NK-92 (cell line): ENCODE results near the gene CAMP.
"Not testable (repeated sequence)": the region's sequence is repeated elsewhere in the genome, so short reads cannot be mapped to it uniquely, and the experiment has no call there.

ENCODE experiments used
- DNase-seq: peaks from one replicate; lab custom pipeline; 2025; ENCODE audit not compliant: unreplicated experiment; lab: John Stamatoyannopoulos, UW

The CAMP gene

DNA sequence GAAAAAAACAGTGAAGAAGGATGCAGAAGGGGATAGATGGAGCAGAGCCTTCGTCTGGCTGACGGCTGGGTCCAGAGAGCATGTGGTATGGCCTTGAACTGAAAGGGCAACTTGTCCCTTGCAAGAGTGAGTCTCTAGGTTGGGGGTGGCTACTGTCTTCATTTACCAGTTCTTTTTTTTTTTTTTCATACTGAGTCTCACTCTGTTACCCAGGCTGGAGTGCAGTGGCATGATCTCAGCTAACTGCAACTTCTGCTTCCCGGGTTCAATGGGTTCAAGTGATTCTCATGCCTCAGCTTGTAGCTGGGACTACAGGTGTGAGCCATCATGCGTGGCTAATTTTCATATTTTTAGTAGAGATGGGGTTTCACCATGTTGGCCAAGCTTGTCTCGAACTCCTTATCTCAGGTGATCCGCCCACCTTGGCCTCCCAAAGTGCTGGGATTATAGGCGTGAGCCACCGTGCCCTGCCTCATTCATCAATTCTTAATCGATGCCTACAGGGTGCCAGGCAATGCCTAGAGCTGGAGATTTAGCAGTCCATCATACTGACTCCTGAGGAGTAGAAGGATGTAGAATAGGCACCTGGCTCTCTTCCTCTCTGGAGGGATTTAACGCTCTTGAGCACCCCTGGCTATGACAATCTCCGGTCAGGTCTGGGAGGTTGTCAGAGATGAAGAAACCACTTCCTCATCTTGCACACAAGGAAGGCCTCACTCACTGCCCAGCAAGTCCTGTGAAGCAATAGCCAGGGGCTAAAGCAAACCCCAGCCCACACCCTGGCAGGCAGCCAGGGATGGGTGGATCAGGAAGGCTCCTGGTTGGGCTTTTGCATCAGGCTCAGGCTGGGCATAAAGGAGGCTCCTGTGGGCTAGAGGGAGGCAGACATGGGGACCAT lies at the start of gene CAMP:
TSS of gene CAMP (plus strand) at position 880 of the 898 bp plus-strand sequence. CDS start at position 897, 17 bp downstream.
- DNase-seq: no peak

GRCh38 chr3:48178072-48178471 lies 45.2 kb upstream of the CAMP start:
- DNase-seq: no peak

GRCh38 chr3:48180021-48180420 lies 43.3 kb upstream of the CAMP start:
- no peak for DNase-seq

DNA sequence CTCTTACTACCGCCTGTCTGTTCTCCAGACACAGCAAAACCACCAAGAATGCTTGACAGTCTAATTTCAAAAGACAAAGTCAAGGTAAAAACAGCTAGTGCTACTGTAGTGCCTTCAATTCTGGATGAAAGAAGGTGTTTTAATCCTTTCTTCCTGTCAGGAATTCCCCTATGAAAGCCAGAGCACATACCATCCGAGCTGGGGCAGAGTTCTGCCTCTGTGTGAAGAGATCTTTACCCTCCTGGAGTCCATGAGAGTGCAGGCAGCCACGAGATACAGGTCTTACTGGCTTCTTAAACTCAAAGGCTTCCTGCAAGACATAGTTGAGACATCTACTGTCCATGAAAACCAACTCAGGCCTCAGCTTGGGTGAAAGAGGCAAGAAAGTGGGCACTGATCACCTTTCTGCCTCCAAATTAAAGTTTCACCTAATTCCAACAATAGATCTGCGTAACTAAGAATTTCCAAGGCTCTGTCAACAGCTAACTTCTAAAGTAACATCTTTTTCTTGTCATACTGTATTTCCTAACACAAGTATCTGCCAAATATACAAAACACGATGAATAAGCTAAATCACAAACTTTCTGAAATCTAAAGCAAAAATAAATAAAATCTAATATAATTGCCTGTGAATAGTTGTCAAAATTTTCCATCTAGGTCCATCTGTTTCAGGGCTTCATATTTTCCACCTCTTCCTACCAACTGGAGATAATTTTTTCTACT lies 42.6 kb upstream of the CAMP start:
- DNase-seq: no peak

DNA sequence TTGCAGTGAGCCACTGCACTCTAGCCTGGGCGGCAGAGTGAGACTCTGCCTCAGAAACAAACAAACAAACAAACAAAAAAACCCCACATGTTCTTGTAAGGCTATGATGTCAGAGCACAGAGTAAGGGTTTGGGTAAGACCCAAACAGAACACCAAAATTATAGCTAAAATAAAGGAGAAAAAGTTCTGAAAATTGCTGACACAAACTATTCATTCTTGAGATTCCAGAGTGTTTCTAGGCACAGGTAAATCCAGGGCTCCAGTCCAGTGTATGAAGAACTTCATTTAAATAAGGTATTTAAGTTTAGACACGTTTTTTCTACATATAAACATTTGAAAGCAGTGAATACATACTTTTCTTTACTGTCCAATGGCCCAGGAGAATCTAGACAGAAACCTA lies 39.0 kb upstream of the CAMP start:
- no peak for DNase-seq

- DNase-seq: no peak
These were observed 38.2 kb upstream of the CAMP start for GRCh38 chr3:48185129-48185528.

- DNase-seq: no peak
These were observed 36.5 kb upstream of the CAMP start for GRCh38 chr3:48186631-48187300.

DNA sequence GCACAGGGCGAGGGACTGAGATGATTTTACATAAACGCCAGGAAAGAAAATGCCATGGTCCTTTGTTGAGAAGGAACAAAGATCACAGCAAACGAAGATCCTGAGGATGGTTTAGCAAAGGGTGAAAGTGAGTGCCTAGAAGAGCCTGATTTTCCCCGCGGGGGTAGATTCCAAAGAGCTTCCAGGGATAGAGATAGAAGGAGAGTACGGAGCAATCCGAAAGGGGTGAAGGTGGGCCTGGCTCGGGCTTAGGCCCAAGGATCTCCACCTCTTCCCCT lies 36.1 kb upstream of the CAMP start:
- no peak for DNase-seq

DNA sequence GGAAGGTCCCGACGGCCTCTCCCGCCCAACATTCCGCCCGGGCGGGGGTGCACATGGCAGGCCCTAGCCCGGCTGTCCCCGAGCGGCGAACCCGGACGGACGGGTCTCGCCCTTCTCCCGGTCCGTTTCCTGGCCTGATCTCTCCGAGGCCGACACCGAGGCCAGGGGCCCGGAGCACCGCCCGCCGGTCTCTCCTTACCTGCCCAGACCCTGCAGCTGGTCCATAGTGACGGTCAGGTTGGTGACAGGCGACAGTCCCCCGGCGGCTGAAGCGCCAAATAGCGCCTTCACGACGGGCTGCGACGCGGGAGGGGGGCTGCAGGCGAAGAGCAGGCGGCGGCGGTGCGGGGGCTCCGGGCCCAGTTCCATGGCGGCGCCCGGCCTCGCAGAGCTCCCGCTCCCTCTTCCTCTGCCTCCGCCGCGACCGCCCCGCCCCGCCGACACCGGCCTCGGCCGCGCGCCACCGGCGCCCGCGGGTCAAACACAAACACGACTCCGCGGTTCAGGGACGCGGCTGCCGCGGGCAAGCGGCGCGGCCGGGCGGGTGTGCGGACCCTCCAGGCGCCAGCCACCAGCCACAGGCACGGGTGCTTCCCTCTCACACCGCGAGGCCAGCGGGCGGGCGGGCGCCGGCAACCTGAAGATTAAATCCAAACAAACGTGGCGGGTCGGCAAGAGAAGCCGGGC lies 35.6 kb upstream of the CAMP start:
- no peak for DNase-seq

- peak; percentile 44 for DNase-seq
These were observed 34.8 kb upstream of the CAMP start, which contains the start of gene CDC25A for GRCh38 chr3:48188266-48189201. CDC25A (minus strand) TSS chr3:48188417; CDS start chr3:48187947, 470 bp downstream.

DNA sequence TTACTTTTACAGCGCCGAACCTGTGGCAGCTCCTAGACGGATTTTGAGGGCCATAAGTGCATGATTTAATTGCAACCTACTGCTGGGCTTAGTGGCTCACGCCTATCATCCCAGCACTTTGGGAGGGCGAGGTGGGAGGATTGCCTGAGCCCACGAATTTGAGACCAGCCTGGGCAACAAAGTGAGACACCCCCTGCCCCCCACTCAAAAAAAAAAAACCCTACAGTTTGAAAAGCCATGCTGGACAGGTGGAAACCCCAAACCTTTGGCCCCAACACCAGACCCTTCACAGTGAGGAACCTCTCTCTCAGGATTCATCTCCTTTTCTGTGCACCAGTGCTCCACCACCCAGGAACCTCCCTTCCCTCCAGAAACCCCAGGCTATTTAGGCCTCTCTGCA lies 34.0 kb upstream of the CAMP start:
- no peak for DNase-seq

- DNase-seq: no peak
These were observed 32.4 kb upstream of the CAMP start for GRCh38 chr3:48190911-48191310.

DNA sequence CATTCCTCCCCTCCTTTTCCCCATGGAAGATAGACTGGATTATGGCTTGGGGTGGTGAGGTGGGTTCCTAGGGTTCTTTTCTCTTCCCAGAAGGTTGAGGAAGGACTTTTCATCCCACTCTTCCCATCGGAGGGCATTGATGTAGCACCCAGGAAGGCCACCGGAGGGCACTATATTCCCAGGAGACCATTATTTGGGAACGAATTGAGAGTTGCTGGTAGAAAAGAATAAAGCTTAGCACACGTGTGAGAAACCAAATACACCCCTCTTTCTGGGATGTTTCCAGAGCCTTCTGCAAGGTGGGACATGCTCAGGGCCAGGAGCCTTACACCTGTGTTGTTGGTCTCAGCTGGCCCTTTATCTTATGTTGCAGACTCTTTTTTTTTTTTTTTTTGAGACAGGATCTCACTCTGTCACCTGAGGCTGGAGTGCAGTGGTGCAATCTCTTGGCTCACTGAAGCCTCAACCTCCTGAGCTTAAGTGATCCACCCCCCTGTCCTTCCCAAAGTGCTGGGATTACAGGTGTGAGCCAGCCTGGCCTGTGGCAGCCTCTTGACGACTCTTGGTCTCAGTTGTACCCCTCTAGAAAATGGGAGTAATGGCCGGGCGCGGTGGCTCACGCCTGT lies 28.7 kb upstream of the CAMP start:
- DNase-seq: no peak

GRCh38 chr3:48196611-48197010 lies 26.7 kb upstream of the CAMP start:
- DNase-seq: no peak

GRCh38 chr3:48199117-48199516 lies 24.2 kb upstream of the CAMP start:
- DNase-seq: no peak

GRCh38 chr3:48202632-48203031 lies 20.7 kb upstream of the CAMP start:
- no peak for DNase-seq

DNA sequence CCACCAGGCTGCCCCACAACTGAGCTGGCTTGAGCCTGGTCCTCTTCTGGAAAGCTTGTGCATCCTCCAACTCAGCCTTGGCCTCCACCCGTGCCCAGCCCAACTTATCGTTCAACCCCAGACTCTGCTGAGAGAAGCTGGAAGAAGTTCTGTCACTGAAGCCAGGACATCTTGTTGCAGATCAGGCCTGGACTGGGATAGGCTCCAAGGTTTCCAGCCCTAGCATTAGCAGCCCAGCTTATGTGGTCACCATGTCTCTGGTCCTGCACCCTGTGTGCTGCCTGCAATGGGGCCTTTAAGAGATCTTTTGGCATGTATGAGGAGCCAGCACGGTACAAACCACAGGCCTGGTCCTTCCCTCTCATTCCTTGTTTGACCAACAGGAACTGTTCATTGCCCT lies 15.2 kb upstream of the CAMP start:
- no peak for DNase-seq

DNA sequence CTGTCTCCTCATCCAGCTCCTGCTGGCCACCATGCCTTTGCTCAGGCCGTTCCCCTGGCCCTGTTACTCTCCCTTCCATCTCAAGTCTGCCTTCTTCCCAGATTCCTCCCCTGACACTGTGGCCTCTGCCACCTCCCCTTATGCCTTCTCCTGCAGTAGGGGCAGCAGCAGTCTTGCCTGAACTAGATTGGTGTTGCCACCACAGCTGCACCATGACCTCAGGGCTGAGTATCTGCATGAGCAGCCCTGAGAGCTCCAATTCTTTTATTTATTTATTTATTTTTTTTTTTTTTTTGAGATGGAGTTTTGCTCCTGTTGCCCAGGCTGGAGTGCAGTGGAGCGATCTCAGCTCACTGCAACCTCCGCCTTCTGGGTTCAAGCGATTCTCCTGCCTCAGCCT lies 13.8 kb upstream of the CAMP start:
- DNase-seq: no peak

DNA sequence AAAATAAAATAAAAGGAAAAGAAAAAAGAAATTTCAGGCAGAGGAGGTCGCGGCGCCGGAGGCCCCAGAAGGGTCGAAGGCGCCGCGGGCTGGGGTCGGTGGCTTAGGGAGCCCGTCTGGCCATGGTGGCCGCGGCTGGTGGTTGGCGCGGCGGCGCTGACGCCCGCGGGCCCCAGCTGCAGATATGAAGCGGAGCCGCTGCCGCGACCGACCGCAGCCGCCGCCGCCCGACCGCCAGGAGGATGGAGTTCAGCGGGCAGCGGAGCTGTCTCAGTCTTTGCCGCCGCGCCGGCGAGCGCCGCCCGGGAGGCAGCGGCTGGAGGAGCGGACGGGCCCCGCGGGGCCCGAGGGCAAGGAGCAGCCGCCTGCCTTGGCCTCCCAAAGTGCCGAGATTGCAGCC lies 12.8 kb upstream of the CAMP start:
- not testable (repeated sequence) for DNase-seq

- not testable (repeated sequence) for DNase-seq
These were observed 11.5 kb upstream of the CAMP start for GRCh38 chr3:48211776-48212175.
